K562 (cell line): Measurements from ENCODE around the gene BTD. TPM values are rescaled to one million over a fixed set of nuclear protein-coding genes. Genes with fewer than 3 reads are reported as not detected.

ENCODE experiments used
- ARNT ChIP-seq, 2 experiments: fragments of 450-650 bp; IDR thresholded peaks; 2 replicates each; pipeline ENCODE4 v1.6.1; 2016; ENCODE audit warnings: mild to moderate bottlenecking in 1 of 2
- BDP1 ChIP-seq: IDR thresholded peaks from 3 replicates; pipeline ENCODE4 v1.6.1; 2011; ENCODE audit not compliant: insufficient read length, insufficient read depth
- CEBPG ChIP-seq, 3 experiments: fragments of 200-800 bp in 1 of 3; sonication (Bioruptor generic) in 1 of 3; sonication (generic) in 1 of 3; formaldehyde crosslinking in 1 of 3; IDR thresholded peaks in 2 of 3; conservative IDR thresholded peaks in 1 of 3; 2 replicates each; pipeline versions ENCODE4 v1.6.1 to v1.8.0; 2016 to 2022; ENCODE audit warnings: missing compliant biosample characterization in 2 of 3, missing genetic modification characterization in 2 of 3, mild to moderate bottlenecking in 1 of 3, missing genetic modification reagents in 1 of 3
- CSDE1 ChIP-seq, 2 experiments: fragments of 450-650 bp; IDR thresholded peaks; 2 replicates each; pipeline ENCODE4 v1.6.1; 2016; ENCODE audit warnings: mild to moderate bottlenecking in 1 of 2
- DPF2 ChIP-seq: fragments of 450-650 bp; IDR thresholded peaks from 2 replicates; pipeline ENCODE4 v1.6.1; 2016
- ELK1 ChIP-seq: sonication (generic); formaldehyde crosslinking; IDR thresholded peaks from 2 replicates; pipeline ENCODE4 v1.8.1; 2022; ENCODE audit warnings: missing genetic modification reagents
- FOXK2 ChIP-seq, 2 experiments: fragments of 450-650 bp; IDR thresholded peaks in 1 of 2; conservative IDR thresholded peaks in 1 of 2; 2 replicates each; pipeline ENCODE4 v1.6.1; 2016; ENCODE audit warnings: low read depth in 2 of 2, mild to moderate bottlenecking in 1 of 2
- FOXM1 ChIP-seq, 2 experiments: fragments of 450-650 bp in 1 of 2; sonication (generic) in 1 of 2; formaldehyde crosslinking in 1 of 2; IDR thresholded peaks; 2 replicates each; pipeline versions ENCODE4 v1.6.1 to v1.9.0; 2017 to 2022; ENCODE audit warnings: low read depth in 2 of 2, mild to moderate bottlenecking in 2 of 2, missing genetic modification reagents in 1 of 2, moderate library complexity in 1 of 2
- GABPB1 ChIP-seq: sonication (generic); formaldehyde crosslinking; IDR thresholded peaks from 2 replicates; pipeline ENCODE4 v1.8.0; 2022; ENCODE audit warnings: mild to moderate bottlenecking, missing genetic modification reagents
- JUND ChIP-seq, 2 experiments: IDR thresholded peaks; 2 replicates in 1 of 2; 3 replicates in 1 of 2; pipeline ENCODE4 v1.6.1; 2011; ENCODE audit warnings: borderline replicate concordance in 2 of 2, low read depth in 2 of 2, low read length in 2 of 2, improper control_type of control experiment in 1 of 2, missing biosample characterization in 1 of 2, missing genetic modification characterization in 1 of 2, missing genetic modification reagents in 1 of 2
- KDM4B ChIP-seq, 2 experiments: fragments of 450-650 bp in 1 of 2; sonication (generic) in 1 of 2; IDR thresholded peaks; 2 replicates each; pipeline ENCODE4 v1.6.1; 2016 to 2017; ENCODE audit warnings: borderline replicate concordance in 2 of 2, antibody characterized with exemption in 1 of 2, low read depth in 1 of 2, mild to moderate bottlenecking in 1 of 2
- NBN ChIP-seq: fragments of 450-650 bp; IDR thresholded peaks from 2 replicates; pipeline ENCODE4 v1.6.1; 2016; ENCODE audit warnings: low read depth, mild to moderate bottlenecking
- NRF1 ChIP-seq, 2 experiments: fragments of 450-650 bp; IDR thresholded peaks in 1 of 2; conservative IDR thresholded peaks in 1 of 2; 2 replicates each; pipeline ENCODE4 v1.6.1; 2014; ENCODE audit warnings: mild to moderate bottlenecking in 2 of 2
- PTBP1 ChIP-seq: fragments of 200-400 bp; formaldehyde crosslinking; IDR thresholded peaks from 2 replicates; pipeline ENCODE4 v1.6.1; 2017; ENCODE audit warnings: low read depth, low read length
- RCOR1 ChIP-seq, 2 experiments: IDR thresholded peaks; 2 replicates each; pipeline ENCODE4 v1.6.1; 2012; ENCODE audit warnings: low read depth in 2 of 2, low read length in 2 of 2, borderline replicate concordance in 1 of 2, improper control_type of control experiment in 1 of 2
- SIX5 ChIP-seq, 2 experiments: IDR thresholded peaks; 2 replicates each; pipeline ENCODE4 v1.6.1; 2011; ENCODE audit warnings: low read length in 2 of 2, borderline replicate concordance in 1 of 2, low read depth in 1 of 2, mild to moderate bottlenecking in 1 of 2, moderate library complexity in 1 of 2; ENCODE audit not compliant: insufficient read depth in 1 of 2
- SMARCE1 ChIP-seq: fragments of 450-650 bp; IDR thresholded peaks from 2 replicates; pipeline ENCODE4 v1.7.1; 2016; ENCODE audit warnings: mild to moderate bottlenecking
- TBP ChIP-seq: optimal IDR thresholded peaks from 2 replicates; pipeline ENCODE3; 2011; ENCODE audit warnings: low read depth, low read length, improper control_type of control experiment
- TEAD2 ChIP-seq: fragments of 450-650 bp; IDR thresholded peaks from 2 replicates; pipeline ENCODE4 v1.6.1; 2016; ENCODE audit warnings: missing genetic modification characterization, control low read depth, missing compliant biosample characterization
- THRAP3 ChIP-seq: fragments of 450-650 bp; IDR thresholded peaks from 2 replicates; pipeline ENCODE4 v1.6.1; 2016; ENCODE audit warnings: mild to moderate bottlenecking, inconsistent platforms, borderline replicate concordance
- ZNF121 ChIP-seq: sonication (generic); formaldehyde crosslinking; conservative IDR thresholded peaks from 2 replicates; pipeline ENCODE4 v1.8.0; 2022; ENCODE audit warnings: missing genetic modification reagents
- ZNF23 ChIP-seq: fragments of 250-450 bp; sonication (Bioruptor Pico); IDR thresholded peaks from 2 replicates; pipeline ENCODE4 v1.4.0; 2020; ENCODE audit warnings: mild to moderate bottlenecking
- ZNF551 ChIP-seq: fragments of 250-450 bp; sonication (Bioruptor Pico); IDR thresholded peaks from 2 replicates; pipeline ENCODE4 v1.5.0; 2021; ENCODE audit warnings: mild to moderate bottlenecking, moderate library complexity
- ZNF644 ChIP-seq: fragments of 200-800 bp; sonication (Bioruptor generic); IDR thresholded peaks from 2 replicates; pipeline ENCODE4 v1.6.1; 2016; ENCODE audit warnings: low read depth, missing genetic modification characterization, missing compliant biosample characterization
- polyA plus RNA-seq, 8 experiments: library from polyadenylated mRNA; depleted of rRNA in 4 of 8; stranded (reverse) in 5 of 8; unstranded in 3 of 8; fragments of >200 nt; fragmentation: Nextera tagmentation in 2 of 8; fragmentation: Illumina TruSeq in 1 of 8; extraction: Ambion mirVana in 2 of 8; extraction: Trizol in 1 of 8; gene quantifications; 2 replicates each; pipeline versions ENCODE4 v1.2.1 to v1.2.3, GENCODE V29; 2011 to 2014; ENCODE audit warnings: inconsistent platforms in 1 of 8, missing spikeins in 1 of 8
- total RNA-seq, 7 experiments: library from RNA; depleted of rRNA in 6 of 7; stranded (reverse); fragments of >200 nt in 6 of 7; fragmentation: Illumina TruSeq in 2 of 7; extraction: Trizol in 2 of 7; gene quantifications; 2 replicates each; pipeline versions ENCODE4 v1.2.1 to v1.2.3, GENCODE V29; 2011 to 2021; ENCODE audit warnings: low replicate concordance in 1 of 7
- TF ChIP-seq, protein P1 (sequence below): fragments of 450-650 bp; IDR thresholded peaks from 2 replicates; pipeline ENCODE4 v1.6.1; 2016
- TF ChIP-seq, protein P2 (sequence below): fragments of 250-450 bp; sonication (Bioruptor Pico); IDR thresholded peaks from 2 replicates; pipeline ENCODE4 v1.5.0; 2021

Gene BTD
- total and polyA plus RNA-seq, 9 of the 15 experiments (the other 6 are each of a cell fraction or from before 2014, with no cell fraction given): 6.6 to 26.2 (median 10.6) TPM

GRCh38 chr3:15685927-15686326, 84.4 kb downstream of the BTD start (continued):
- no peak for TF ChIP-seq JUND (IDR thresholded peaks at IDR 0.05; ENCODE audit: borderline replicate concordance, low read depth, low read length)
- peak; percentile 69; the same call in 1 of the 3 replicates for TF ChIP-seq JUND (tag; IDR thresholded peaks at IDR 0.05; ENCODE audit: borderline replicate concordance, low read depth, low read length)
- no peak for TF ChIP-seq PTBP1
- 0 out of 2 replicates have a peak, but pooled peaks have one; percentile 35 for TF ChIP-seq DPF2
- TF ChIP-seq TBP: no peak
- no peak for TF ChIP-seq ARNT (IDR thresholded peaks at IDR 0.05)
- TF ChIP-seq ZNF23 (CRISPR knock-in tag): no peak
- no peak for TF ChIP-seq FOXK2 (conservative IDR thresholded peaks at IDR 0.05 in 1 of 2, IDR thresholded peaks at IDR 0.05 in 1 of 2; ENCODE audit: low read depth in 2 of 2)
- no peak for TF ChIP-seq SIX5 (IDR thresholded peaks at IDR 0.05; ENCODE audit: borderline replicate concordance in 1 of 2, insufficient read depth in 1 of 2, low read depth in 1 of 2, low read length in 2 of 2)
- TF ChIP-seq ZNF644: 0 out of 2 replicates have a peak, but pooled peaks have one; percentile 39
- TF ChIP-seq RCOR1 (IDR thresholded peaks at IDR 0.05; ENCODE audit: borderline replicate concordance in 1 of 2, low read depth in 2 of 2, low read length in 2 of 2): peak in 1 of 2 experiments; percentile 37; a peak in 1 of 4 replicates
- no peak for TF ChIP-seq GABPB1 (CRISPR knock-in tag)
- TF ChIP-seq, protein P1, sequence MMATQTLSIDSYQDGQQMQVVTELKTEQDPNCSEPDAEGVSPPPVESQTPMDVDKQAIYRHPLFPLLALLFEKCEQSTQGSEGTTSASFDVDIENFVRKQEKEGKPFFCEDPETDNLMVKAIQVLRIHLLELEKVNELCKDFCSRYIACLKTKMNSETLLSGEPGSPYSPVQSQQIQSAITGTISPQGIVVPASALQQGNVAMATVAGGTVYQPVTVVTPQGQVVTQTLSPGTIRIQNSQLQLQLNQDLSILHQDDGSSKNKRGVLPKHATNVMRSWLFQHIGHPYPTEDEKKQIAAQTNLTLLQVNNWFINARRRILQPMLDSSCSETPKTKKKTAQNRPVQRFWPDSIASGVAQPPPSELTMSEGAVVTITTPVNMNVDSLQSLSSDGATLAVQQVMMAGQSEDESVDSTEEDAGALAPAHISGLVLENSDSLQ: peak; percentile 65
- no peak for TF ChIP-seq ZNF551
- TF ChIP-seq TEAD2 (tag): no peak
- TF ChIP-seq, protein P2, sequence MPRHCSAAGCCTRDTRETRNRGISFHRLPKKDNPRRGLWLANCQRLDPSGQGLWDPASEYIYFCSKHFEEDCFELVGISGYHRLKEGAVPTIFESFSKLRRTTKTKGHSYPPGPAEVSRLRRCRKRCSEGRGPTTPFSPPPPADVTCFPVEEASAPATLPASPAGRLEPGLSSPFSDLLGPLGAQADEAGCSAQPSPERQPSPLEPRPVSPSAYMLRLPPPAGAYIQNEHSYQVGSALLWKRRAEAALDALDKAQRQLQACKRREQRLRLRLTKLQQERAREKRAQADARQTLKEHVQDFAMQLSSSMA (CRISPR knock-in tag): no peak
- no peak for TF ChIP-seq NBN
- no peak for TF ChIP-seq KDM4B (IDR thresholded peaks at IDR 0.05; ENCODE audit: borderline replicate concordance in 2 of 2, low read depth in 1 of 2)
- TF ChIP-seq CEBPG (CRISPR knock-in tag; IDR thresholded peaks at IDR 0.05): no peak
- TF ChIP-seq CEBPG (tag; conservative IDR thresholded peaks at IDR 0.05 in 1 of 2, IDR thresholded peaks at IDR 0.05 in 1 of 2): peak; percentile 78 to 83
- no peak for TF ChIP-seq BDP1
- no peak for TF ChIP-seq NRF1 (conservative IDR thresholded peaks at IDR 0.05 in 1 of 2, IDR thresholded peaks at IDR 0.05 in 1 of 2)
- no peak for TF ChIP-seq ELK1 (CRISPR knock-in tag)
- peak; percentile 61; the same call in 1 of the 2 replicates for TF ChIP-seq SMARCE1
- no peak for TF ChIP-seq THRAP3
- TF ChIP-seq ZNF121: no peak
- no peak for TF ChIP-seq CSDE1 (IDR thresholded peaks at IDR 0.05)
- TF ChIP-seq FOXM1 (IDR thresholded peaks at IDR 0.05; ENCODE audit: low read depth): peak; percentile 44; the same call in 1 of the 2 replicates
- TF ChIP-seq FOXM1 (CRISPR knock-in tag; IDR thresholded peaks at IDR 0.05; ENCODE audit: low read depth): no peak
